HepG2 (cell line): Measurements from ENCODE around the gene FRAS1. TPM values are rescaled to one million over a fixed set of nuclear protein-coding genes. Genes with fewer than 3 reads are reported as not detected.

Experiments
- ATAC-seq: fragments of 200-7000 bp; cut with Tn5 transposase; 3 replicates; pipeline ENCODE4 v1.9.1; 2020; ENCODE audit warnings: mild to moderate bottlenecking, moderate library complexity
- BruUV-seq: library from RNA; stranded (reverse); fragments of 400-500 nt; replicated peaks from 2 replicates; lab custom pipeline; 2021; lab: Mats Ljungman, UMichigan
- CTCF ChIA-PET: fragments of 300-600 bp; formaldehyde crosslinking; extraction: SDS; loops from one replicate; lab custom pipeline; 2021; ENCODE audit warnings: low total read pairs, inconsistent platforms, low intra/inter-chr PET ratio; lab: Yijun Ruan, JAX
- POLR2A ChIA-PET: fragments of 350-600 bp; sonication (Branson Sonifier 250); formaldehyde crosslinking; loops from one replicate; lab custom pipeline; 2020; ENCODE audit warnings: antibody characterized with exemption, inconsistent platforms; lab: Yijun Ruan, JAX
- DNase-seq: peaks from one replicate; pipeline ENCODE4 v3.0.0-alpha.2; 2015; ENCODE audit warnings: low spot score
- FAIRE-seq: peaks from 3 replicates; lab custom pipeline; 2011; peaks lifted over from hg19 to GRCh38; lab: Jason Lieb, UNC
- H2AFZ ChIP-seq: one replicate; pipeline ENCODE4 v1.6.1; 2011; ENCODE audit warnings: low read length, inconsistent platforms
- H3K27ac ChIP-seq: fragments of 300-600 bp; 3 replicates; pipeline ENCODE4 v1.8.0; 2011; ENCODE audit warnings: mixed run types, mild to moderate bottlenecking, mixed read lengths, low read length, inconsistent platforms; ENCODE audit not compliant: insufficient read depth; ENCODE audit errors: extremely low read length
- H3K27me3 ChIP-seq, 2 experiments: fragments of 200-600 bp in 1 of 2; 2 replicates in 1 of 2; 3 replicates in 1 of 2; pipeline versions ENCODE4 v1.6.0 to v1.8.0; 2011; ENCODE audit warnings: low read length in 2 of 2, mild to moderate bottlenecking in 2 of 2, moderate library complexity in 2 of 2, inconsistent platforms in 1 of 2; ENCODE audit not compliant: insufficient read depth in 2 of 2, control insufficient read depth in 1 of 2
- H3K36me3 ChIP-seq, 2 experiments: fragments of 200-600 bp in 1 of 2; replicated peaks in 1 of 2; 2 replicates in 1 of 2; 3 replicates in 1 of 2; pipeline versions ENCODE4 v1.5.1 to v1.8.0; 2011; ENCODE audit warnings: low read length in 2 of 2, inconsistent platforms in 1 of 2; ENCODE audit not compliant: insufficient read depth in 2 of 2, control insufficient read depth in 1 of 2
- H3K4me1 ChIP-seq: 2 replicates; pipeline ENCODE4 v1.5.1; 2012; ENCODE audit warnings: low read length, inconsistent platforms; ENCODE audit not compliant: insufficient read depth
- H3K4me2 ChIP-seq: 2 replicates; pipeline ENCODE4 v1.6.0; 2011; ENCODE audit warnings: low read depth, low read length, inconsistent platforms
- H3K4me3 ChIP-seq, 3 experiments: fragments of 200-600 bp in 1 of 3; sonication (generic), shearing (Covaris generic) in 1 of 3; replicated peaks in 1 of 3; 2 replicates each; pipeline ENCODE4 v1.5.1; 2011 to 2016; ENCODE audit warnings: low read length in 3 of 3, inconsistent platforms in 2 of 3, low read depth in 2 of 3, mild to moderate bottlenecking in 2 of 3, control low read depth in 1 of 3, mixed read lengths in 1 of 3; ENCODE audit not compliant: insufficient read depth in 1 of 3
- H3K79me2 ChIP-seq: one replicate; pipeline ENCODE4 v1.6.1; 2011; ENCODE audit warnings: low read length, inconsistent platforms; ENCODE audit not compliant: insufficient read depth
- H3K9ac ChIP-seq: 2 replicates; pipeline ENCODE4 v1.6.0; 2011; ENCODE audit warnings: mild to moderate bottlenecking, low read depth, low read length, inconsistent platforms; ENCODE audit not compliant: insufficient read depth
- H3K9me3 ChIP-seq: 2 replicates; pipeline ENCODE4 v1.5.1; 2012; ENCODE audit warnings: mild to moderate bottlenecking, low read length
- H4K20me1 ChIP-seq: 2 replicates; pipeline ENCODE4 v1.6.0; 2011; ENCODE audit warnings: inconsistent platforms, mild to moderate bottlenecking, low read length, moderate library complexity; ENCODE audit not compliant: insufficient read depth
- FOXK2 ChIP-seq: fragments of 450-650 bp; IDR thresholded peaks from 2 replicates; pipeline ENCODE4 v1.6.1; 2016
- GABPB1 ChIP-seq: IDR thresholded peaks from 2 replicates; pipeline ENCODE4 v1.6.1; 2016; ENCODE audit warnings: mild to moderate bottlenecking, missing genetic modification reagents, moderate library complexity, missing compliant biosample characterization
- GATAD2A ChIP-seq: IDR thresholded peaks from 2 replicates; pipeline ENCODE4 v1.6.1; 2016
- HHEX ChIP-seq: IDR thresholded peaks from 2 replicates; pipeline ENCODE4 v1.6.1; 2016; ENCODE audit warnings: control low read depth
- MEIS1 ChIP-seq: sonication (generic); formaldehyde crosslinking; IDR thresholded peaks from 2 replicates; pipeline ENCODE4 v1.9.0; 2021; ENCODE audit warnings: mild to moderate bottlenecking, missing genetic modification reagents, moderate library complexity, borderline replicate concordance
- MIXL1 ChIP-seq: IDR thresholded peaks from 2 replicates; pipeline ENCODE4 v1.6.1; 2016
- RBAK ChIP-seq: sonication (generic); formaldehyde crosslinking; IDR thresholded peaks from 2 replicates; pipeline ENCODE4 v1.5.1; 2020; ENCODE audit warnings: mild to moderate bottlenecking, missing genetic modification reagents
- SKI ChIP-seq: fragments of 450-650 bp; IDR thresholded peaks from one replicate; pipeline ENCODE4 v1.6.1; 2018; ENCODE audit warnings: mild to moderate bottlenecking; ENCODE audit not compliant: partially characterized antibody
- SMYD3 ChIP-seq: sonication (generic); formaldehyde crosslinking; IDR thresholded peaks from 2 replicates; pipeline ENCODE4 v1.8.1; 2023; ENCODE audit warnings: mild to moderate bottlenecking, missing genetic modification reagents
- SRF ChIP-seq: IDR thresholded peaks from 2 replicates; pipeline ENCODE4 v1.6.1; 2011; ENCODE audit warnings: mild to moderate bottlenecking, low read depth, low read length, moderate library complexity
- THYN1 ChIP-seq: sonication (generic); formaldehyde crosslinking; IDR thresholded peaks from 2 replicates; pipeline ENCODE4 v1.8.1; 2023; ENCODE audit warnings: low read depth, mild to moderate bottlenecking, moderate library complexity, missing genetic modification reagents, borderline replicate concordance
- ZBTB34 ChIP-seq: sonication (generic); formaldehyde crosslinking; IDR thresholded peaks from 2 replicates; pipeline ENCODE4 v1.8.0; 2022; ENCODE audit warnings: mild to moderate bottlenecking, missing genetic modification reagents
- ZFAT ChIP-seq: sonication (generic); formaldehyde crosslinking; conservative IDR thresholded peaks from 2 replicates; pipeline ENCODE4 v1.8.1; 2023; ENCODE audit warnings: missing genetic modification reagents, inconsistent platforms
- ZFP90 ChIP-seq: sonication (generic); formaldehyde crosslinking; IDR thresholded peaks from 2 replicates; pipeline ENCODE4 v1.8.0; 2022; ENCODE audit warnings: missing genetic modification reagents, mild to moderate bottlenecking, inconsistent platforms, borderline replicate concordance
- ZNF329 ChIP-seq: sonication (generic); formaldehyde crosslinking; IDR thresholded peaks from 2 replicates; pipeline ENCODE4 v1.9.0; 2021; ENCODE audit warnings: low read depth, mild to moderate bottlenecking, missing genetic modification reagents
- ZNF558 ChIP-seq: sonication (generic); formaldehyde crosslinking; IDR thresholded peaks from 2 replicates; pipeline ENCODE4 v1.9.0; 2022; ENCODE audit warnings: mild to moderate bottlenecking, missing genetic modification reagents, borderline replicate concordance
- ZNF660 ChIP-seq: sonication (generic); formaldehyde crosslinking; IDR thresholded peaks from 2 replicates; pipeline ENCODE4 v1.5.1; 2020; ENCODE audit warnings: mild to moderate bottlenecking, low read depth, missing genetic modification reagents, borderline replicate concordance
- ZNF7 ChIP-seq: IDR thresholded peaks from 2 replicates; pipeline ENCODE4 v1.6.1; 2016; ENCODE audit warnings: missing biosample characterization, missing genetic modification reagents
- ZNF713 ChIP-seq: sonication (generic); formaldehyde crosslinking; IDR thresholded peaks from 2 replicates; pipeline ENCODE4 v1.4.0; 2020; ENCODE audit warnings: mild to moderate bottlenecking, missing genetic modification reagents
- ZNF775 ChIP-seq: sonication (generic); formaldehyde crosslinking; IDR thresholded peaks from 2 replicates; pipeline ENCODE4 v1.4.0; 2020; ENCODE audit warnings: missing genetic modification reagents, mild to moderate bottlenecking, moderate library complexity, borderline replicate concordance
- WGBS: methylation state at CpG from one replicate; pipeline ENCODE4 v1.1.6; 2017; ENCODE audit warnings: low lambda C conversion rate; 5-methylcytosine and 5-hydroxymethylcytosine counted together
- in situ Hi-C: cut with HindIII; loops from 2 replicates; pipeline ENCODE4 v1.10.0; 2017; ENCODE audit warnings: low pct_unique_long_range_greater_than_20kb; ENCODE audit not compliant: extremely low pct_ligation_motif_present
- intact Hi-C: fragments of 100-400 bp; cut with micrococcal nuclease; formaldehyde crosslinking; loops from one replicate; pipeline ENCODE4 v1.10.0; 2022; ENCODE audit not compliant: unreplicated experiment
- polyA plus RNA-seq, 8 experiments: library from polyadenylated mRNA; depleted of rRNA in 3 of 8; stranded (reverse) in 7 of 8; unstranded in 1 of 8; fragments of >200 nt; fragmentation: Illumina TruSeq in 4 of 8; extraction: Trizol in 4 of 8; gene quantifications; 2 replicates each; pipeline versions ENCODE4 v1.2.1 to v1.2.3, GENCODE V29; 2011 to 2016; ENCODE audit warnings: low read depth in 4 of 8, missing spikeins in 1 of 8, mixed read lengths in 1 of 8; ENCODE audit not compliant: insufficient read depth in 1 of 8
- total RNA-seq, 5 experiments: library from RNA; depleted of rRNA; stranded (reverse); fragments of >200 nt; fragmentation: Illumina TruSeq; extraction: Trizol; gene quantifications; 2 replicates each; pipeline ENCODE4 v1.2.3, GENCODE V29; 2016; ENCODE audit warnings: low read depth in 1 of 5

FRAS1 gene
- total and polyA plus RNA-seq, 2 of the 13 experiments (the other 11 are each of a cell fraction or from before 2014, with no cell fraction given): 22.5 to 31.6 TPM

- intact Hi-C loops (no loop called here), in situ Hi-C loops (no loop called here)
- Histone ChIP-seq H3K4me2 (no peak overlapping the region), H3K79me2 (no peaks in the 10 kb centered on the region), H3K4me3 (no peak overlapping the region), H2AFZ (no peak overlapping the region), H3K4me1 (no peaks in the 10 kb centered on the region), H3K27ac (no peak overlapping the region), H3K36me3 (peaks cover 8 to 49% of the 10 kb centered on the region in 2 experiments), H3K9ac (no peak overlapping the region), H4K20me1 (no peaks in the 10 kb centered on the region), H3K27me3 (no peaks in the 10 kb centered on the region), H3K9me3 (no peaks in the 10 kb centered on the region)
- WGBS: 95% methylated on average over 6 of the region's 6 CpGs
- ATAC-seq (no peak), FAIRE-seq (no peak), DNase-seq (no peak)
- ChIA-PET CTCF (no interaction called here), POLR2A (no interaction called here)
- TF ChIP-seq ZFAT (CRISPR knock-in tag) (no peak), SMYD3 (CRISPR knock-in tag) (no peak), GABPB1 (CRISPR knock-in tag) (no peak), ZNF7 (no peak), RBAK (CRISPR knock-in tag) (no peak), ZNF775 (CRISPR knock-in tag) (no peak), MIXL1 (CRISPR knock-in tag) (no peak), ZNF558 (no peak), HHEX (CRISPR knock-in tag) (no peak), ZBTB34 (CRISPR knock-in tag) (no peak), SKI (no peak), MEIS1 (no peak), ZNF329 (CRISPR knock-in tag) (no peak), ZNF713 (no peak), ZFP90 (CRISPR knock-in tag) (no peak), GATAD2A (CRISPR knock-in tag) (no peak), SRF (no peak), ZNF660 (CRISPR knock-in tag) (no peak), FOXK2 (no peak), THYN1 (no peak)
- BruUV-seq: no TSS peak
These were observed 253.1 kb downstream of the FRAS1 start for GRCh38 chr4:78310007-78310739.
